Kidney (tissue), 14 donors: Measurements from ENCODE around the gene MADD. TPM values are rescaled to one million over a fixed set of nuclear protein-coding genes. Genes with fewer than 3 reads are reported as not detected.
A peak's percentile ranks its signal among the peaks of the same experiment; 100 is the strongest.

ENCODE experiments used
- DNase-seq, 5 donors: peaks; one replicate each; pipeline ENCODE4 v3.0.0-alpha.2; 2013 to 2020
- FAIRE-seq: peaks from 2 replicates; lab custom pipeline; 2012; peaks lifted over from hg19 to GRCh38; lab: Jason Lieb, UNC
- H3K27ac ChIP-seq, 2 donors: one replicate each; pipeline ENCODE4 v1.7.0; 2013; ENCODE audit warnings: low read depth in 2 of 2, low read length in 2 of 2, inconsistent platforms in 1 of 2
- H3K27me3 ChIP-seq: one replicate; pipeline ENCODE4 v1.7.1; 2013; ENCODE audit warnings: low read length, inconsistent platforms; ENCODE audit not compliant: control insufficient read depth, insufficient read depth
- H3K36me3 ChIP-seq, 3 donors: one replicate each; pipeline versions ENCODE4 v1.7.0 to v1.7.1; 2013; ENCODE audit warnings: low read length in 3 of 3, control low read depth in 1 of 3, inconsistent platforms in 1 of 3; ENCODE audit not compliant: insufficient read depth in 3 of 3, control insufficient read depth in 2 of 3
- H3K4me1 ChIP-seq, 3 donors: one replicate each; pipeline versions ENCODE4 v1.7.0 to v1.7.1; 2013; ENCODE audit warnings: low read length in 3 of 3, inconsistent platforms in 1 of 3, low read depth in 1 of 3; ENCODE audit not compliant: control insufficient read depth in 2 of 3, insufficient read depth in 2 of 3
- H3K4me3 ChIP-seq, 3 donors: one replicate each; pipeline versions ENCODE4 v1.7.0 to v1.8.1; 2013; ENCODE audit warnings: low read length in 3 of 3, control low read depth in 1 of 3, inconsistent platforms in 1 of 3
- H3K9ac ChIP-seq, 3 donors: one replicate each; pipeline versions ENCODE4 v1.7.0 to v1.7.1; 2013; ENCODE audit warnings: low read length in 3 of 3, control low read depth in 1 of 3, inconsistent platforms in 1 of 3
- H3K9me3 ChIP-seq, 3 donors: one replicate each; pipeline versions ENCODE4 v1.7.0 to v1.7.1; 2013; ENCODE audit warnings: low read length in 3 of 3, control low read depth in 1 of 3, inconsistent platforms in 1 of 3; ENCODE audit not compliant: control insufficient read depth in 2 of 3, insufficient read depth in 1 of 3
- CTCF ChIP-seq: IDR thresholded peaks from 3 replicates; pipeline ENCODE4 v1.5.1; 2012; ENCODE audit warnings: mild to moderate bottlenecking, moderate library complexity, borderline replicate concordance; ENCODE audit not compliant: insufficient read depth; ENCODE audit errors: extremely low read depth
- intact Hi-C: fragments of 100-400 bp; cut with DNase I; formaldehyde crosslinking; loops from one replicate; pipeline ENCODE4 v1.11.1; 2022
- polyA plus RNA-seq: library from polyadenylated mRNA; stranded (reverse); fragments of 350-450 nt; fragmentation: Illumina TruSeq; extraction: RNeasy Lipid Tissue Mini Kit (QIAGEN cat#74804); gene quantifications from one replicate; pipeline ENCODE4 v1.2.3, GENCODE V29; 2014; ENCODE audit warnings: low read depth, low replicate concordance; ENCODE audit not compliant: insufficient read depth
- total RNA-seq: library from RNA; stranded (reverse); fragmentation: NEBNext Ultra II Directional; extraction: Animal tissue kit (Norgen Biotek cat#: 25700); gene quantifications from one replicate; pipeline ENCODE4 v1.2.1, GENCODE V29; 2021
- donor health status: control.
- donor health status: control.
- donor health status: control.
- donor health status: control.
- donor health status: control.
- donor health status: DM: yes; HTN: yes; CAD: no.
- donor health status: Normal renal cell carcinoma (clear cell type).

MADD gene
- total and polyA plus RNA-seq, 2 donors from 2014 or later, result 19.0 to 39.2 TPM

- H3K9me3 ChIP-seq, result peaks cover 0 to 6% (median 2%) of the 10 kb centered on the region in 3 donors
- TF ChIP-seq CTCF, result no peak
- intact Hi-C loops, result no loop called here
- no peak overlapping the region for H3K9ac ChIP-seq
- no peaks in the 10 kb centered on the region for H3K4me1 ChIP-seq
- H3K4me3 ChIP-seq, result no peak overlapping the region
- FAIRE-seq (no peak), DNase-seq (no peak)
- H3K27ac ChIP-seq, result no peak overlapping the region
- no peaks in the 10 kb centered on the region for H3K27me3 ChIP-seq
- H3K36me3 ChIP-seq, result peaks cover 10 to 43% (median 19%) of the 10 kb centered on the region in 3 donors
Measured at GRCh38 chr11:47299078-47299477, 29.1 kb downstream of the MADD start.

- Histone ChIP-seq H3K36me3 (peaks cover 8 to 49% (median 16%) of the 10 kb centered on the region in 3 donors), H3K27me3 (no peaks in the 10 kb centered on the region), H3K27ac (no peak overlapping the region), H3K4me1 (peaks cover 0 to 9% (median 8%) of the 10 kb centered on the region in 3 donors), H3K9ac (no peak overlapping the region), H3K4me3 (no peak overlapping the region), H3K9me3 (peaks cover 0 to 6% (median 2%) of the 10 kb centered on the region in 3 donors)
- no peak for DNase-seq
- TF ChIP-seq CTCF, result no peak
- intact Hi-C loops, result no loop called here
- no peak for FAIRE-seq
Measured at GRCh38 chr11:47302853-47303252, 32.9 kb downstream of the MADD start.

GRCh38 chr11:47305734-47306483 is 36.0 kb downstream of the MADD start:
- H3K4me1 ChIP-seq, result peaks cover 0 to 9% (median 8%) of the 10 kb centered on the region in 3 donors
- H3K9me3 ChIP-seq, result peaks cover 0 to 6% (median 0%) of the 10 kb centered on the region in 3 donors
- H3K4me3 ChIP-seq, result no peak overlapping the region
- DNase-seq (peak in 2 of 5 donors; percentile 7 to 87), FAIRE-seq (no peak)
- peak overlapping the region in 1 of 2 donors; percentile 71 for H3K27ac ChIP-seq
- H3K27me3 ChIP-seq, result no peaks in the 10 kb centered on the region
- H3K36me3 ChIP-seq, result peaks cover 3 to 45% (median 25%) of the 10 kb centered on the region in 3 donors
- no peak for TF ChIP-seq CTCF
- H3K9ac ChIP-seq, result peak overlapping the region in 1 of 3 donors; percentile 2
- intact Hi-C loops, result no loop called here
